Activated CD8-positive, alpha-beta T cell treated with anti-CD3 and anti-CD28 coated beads, Interleukin-2, amount 10 ng/mL, durations not matched to agents 7 days and 5 days (primary cell): Measurements from ENCODE around the gene TRNP1. TPM values are rescaled to one million over a fixed set of nuclear protein-coding genes. Genes with fewer than 3 reads are reported as not detected.
"Not testable (repeated sequence)": the region's sequence is repeated elsewhere in the genome, so short reads cannot be mapped to it uniquely, and the experiment has no call there.

Source experiments
- ATAC-seq: fragments of 150-1000 bp; cut with Tn5 transposase; one replicate; pipeline ENCODE4 v1.10.0; 2021; ENCODE audit warnings: moderate library complexity
- CTCF ChIA-PET: fragments of 350-600 bp; sonication (Branson Sonifier 250); formaldehyde crosslinking; loops from one replicate; lab custom pipeline; 2021; ENCODE audit warnings: antibody characterized with exemption; lab: Charles Lee
- POLR2A ChIA-PET: fragments of 350-600 bp; sonication (Branson Sonifier 250); formaldehyde crosslinking; loops from one replicate; lab custom pipeline; 2021; ENCODE audit warnings: antibody characterized with exemption; lab: Charles Lee
- DNase-seq: peaks from one replicate; pipeline ENCODE4 v3.0.0-alpha.2; 2020
- H3K27ac Mint-ChIP-seq: one replicate; pipeline ENCODE4 v1.8.0; 2021; ENCODE audit warnings: mild to moderate bottlenecking, mixed read lengths
- H3K27me3 Mint-ChIP-seq: one replicate; pipeline ENCODE4 v1.8.0; 2021; ENCODE audit warnings: low read depth, mixed read lengths
- H3K36me3 Mint-ChIP-seq: one replicate; pipeline ENCODE4 v1.8.0; 2021; ENCODE audit warnings: low read depth, mixed read lengths
- H3K4me1 Mint-ChIP-seq: one replicate; pipeline ENCODE4 v1.8.0; 2021; ENCODE audit warnings: low read depth, mixed read lengths
- H3K4me3 Mint-ChIP-seq: one replicate; pipeline ENCODE4 v1.8.0; 2021; ENCODE audit warnings: mild to moderate bottlenecking, mixed read lengths
- H3K9me3 Mint-ChIP-seq: one replicate; pipeline ENCODE4 v1.8.0; 2022; ENCODE audit warnings: mixed read lengths; ENCODE audit not compliant: insufficient read depth
- total RNA-seq, 2 experiments: library from RNA; stranded (reverse); gene quantifications; one replicate each; pipeline ENCODE4 v1.2.3, GENCODE V29; 2021

TRNP1 gene, protein sequence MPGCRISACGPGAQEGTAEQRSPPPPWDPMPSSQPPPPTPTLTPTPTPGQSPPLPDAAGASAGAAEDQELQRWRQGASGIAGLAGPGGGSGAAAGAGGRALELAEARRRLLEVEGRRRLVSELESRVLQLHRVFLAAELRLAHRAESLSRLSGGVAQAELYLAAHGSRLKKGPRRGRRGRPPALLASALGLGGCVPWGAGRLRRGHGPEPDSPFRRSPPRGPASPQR
- not detected for total RNA-seq

GRCh38 chr1:26993237-26994019 is at the start of gene TRNP1:
TSS of gene TRNP1 (plus strand) at chr1:26993692. CDS start at chr1:26993787, 95 bp downstream.
- peaks cover 19% of the 10 kb centered on the region for H3K4me1 Mint-ChIP-seq
- H3K36me3 Mint-ChIP-seq: no peaks in the 10 kb centered on the region
- ChIA-PET CTCF (interaction anchor here (0.6 to 6.4 kb wide), 5 partner anchors 15 to 115 kb away, joined by 3 to 66 read pairs (median 4); no protein-coding TSS in a partner anchor), POLR2A (no interaction called here)
- H3K27me3 Mint-ChIP-seq: peaks cover 60% of the 10 kb centered on the region
- ATAC-seq: peak; percentile 63
- peak within 1 kb of the TSS; percentile 68 for H3K4me3 Mint-ChIP-seq
- H3K9me3 Mint-ChIP-seq: no peaks in the 10 kb centered on the region
- H3K27ac Mint-ChIP-seq: no peak within 1 kb of the TSS
- DNase-seq: peak; percentile 67

DNA sequence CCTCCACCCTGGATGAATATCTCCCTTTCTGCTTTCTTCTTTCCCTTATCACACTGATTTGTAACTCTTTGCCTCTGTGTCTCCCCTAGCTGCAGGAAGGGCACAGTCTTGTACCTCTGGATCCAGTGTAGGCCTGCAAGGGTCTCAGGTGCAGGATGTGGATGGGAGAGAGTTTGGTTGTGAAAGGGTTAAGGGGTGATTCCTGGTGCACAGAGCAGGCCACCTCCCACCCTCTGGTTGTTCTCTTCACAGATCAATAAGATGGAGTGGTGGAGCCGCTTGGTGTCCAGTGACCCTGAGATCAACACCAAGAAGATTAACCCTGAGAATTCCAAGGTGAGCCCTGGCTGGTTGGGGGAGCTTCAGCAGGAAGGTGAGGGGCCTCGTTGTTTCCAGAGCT is 48.4 kb upstream of the TRNP1 start:
- CTCF ChIA-PET: no interaction called here
- Mint-ChIP-seq H3K27ac (no peak overlapping the region), H3K4me3 (no peak overlapping the region), H3K36me3 (peaks cover 43% of the 10 kb centered on the region), H3K4me1 (no peaks in the 10 kb centered on the region), H3K27me3 (no peaks in the 10 kb centered on the region), H3K9me3 (no peaks in the 10 kb centered on the region)
- DNase-seq (no peak), ATAC-seq (no peak)
- POLR2A ChIA-PET: no interaction called here

- no peak for ATAC-seq
- POLR2A ChIA-PET: no interaction called here
- no peak for DNase-seq
- Mint-ChIP-seq H3K4me1 (no peaks in the 10 kb centered on the region), H3K36me3 (peaks cover 43% of the 10 kb centered on the region), H3K27ac (no peak overlapping the region), H3K9me3 (no peaks in the 10 kb centered on the region), H3K27me3 (no peaks in the 10 kb centered on the region), H3K4me3 (no peak overlapping the region)
- CTCF ChIA-PET: no interaction called here
These were observed 47.8 kb upstream of the TRNP1 start for GRCh38 chr1:26945728-26946127.

- ATAC-seq (no peak), DNase-seq (no peak)
- POLR2A ChIA-PET: no interaction called here
- Mint-ChIP-seq H3K27me3 (no peaks in the 10 kb centered on the region), H3K9me3 (no peaks in the 10 kb centered on the region), H3K27ac (no peak overlapping the region), H3K4me1 (no peaks in the 10 kb centered on the region), H3K4me3 (no peak overlapping the region), H3K36me3 (peaks cover 41% of the 10 kb centered on the region)
- CTCF ChIA-PET: no interaction called here
These were observed 47.2 kb upstream of the TRNP1 start for GRCh38 chr1:26946270-26946669.

GRCh38 chr1:26948725-26949057 is 44.8 kb upstream of the TRNP1 start:
- POLR2A ChIA-PET, H3K4me1 Mint-ChIP-seq, CTCF ChIA-PET, DNase-seq, ATAC-seq, H3K27ac Mint-ChIP-seq, H3K27me3 Mint-ChIP-seq, H3K4me3 Mint-ChIP-seq, H3K9me3 Mint-ChIP-seq: not testable (repeated sequence)
- peaks cover 24% of the 10 kb centered on the region for H3K36me3 Mint-ChIP-seq

DNA sequence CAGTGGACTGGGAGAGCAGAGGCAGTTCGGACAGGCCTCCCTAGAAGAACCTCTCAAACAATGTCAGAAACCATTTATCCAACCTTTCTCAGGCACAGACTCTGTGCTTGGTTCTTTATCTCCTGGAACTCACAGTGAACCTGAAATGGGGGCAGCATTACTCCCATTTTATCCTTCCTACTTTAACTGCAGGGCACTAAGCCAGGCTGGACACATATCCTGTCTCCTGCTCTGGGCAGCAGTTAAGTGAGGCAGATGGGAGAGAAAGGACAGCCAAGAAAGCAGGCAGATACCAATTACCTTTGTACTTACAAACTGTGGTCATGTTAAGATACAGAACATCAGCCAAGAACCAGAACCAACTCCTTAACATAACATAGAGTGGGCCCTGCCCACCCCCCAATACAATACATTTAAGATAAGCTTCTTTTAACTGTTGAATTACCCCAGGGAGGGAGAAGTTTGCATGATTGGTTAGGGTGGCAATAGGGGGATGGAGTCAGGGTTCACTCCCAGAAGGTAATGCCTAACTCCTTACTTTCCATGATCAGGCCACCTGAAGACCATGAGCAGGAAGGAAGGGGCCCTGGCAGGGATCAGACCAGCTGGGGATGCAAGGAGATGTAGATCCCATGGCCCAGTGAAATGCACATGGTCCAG is 44.1 kb upstream of the TRNP1 start:
- DNase-seq (no peak), ATAC-seq (no peak)
- ChIA-PET POLR2A (no interaction called here), CTCF (no interaction called here)
- H3K4me1 Mint-ChIP-seq: no peaks in the 10 kb centered on the region
- no peak overlapping the region for H3K27ac Mint-ChIP-seq
- H3K36me3 Mint-ChIP-seq: peaks cover 24% of the 10 kb centered on the region
- H3K4me3 Mint-ChIP-seq: no peak overlapping the region
- no peaks in the 10 kb centered on the region for H3K9me3 Mint-ChIP-seq
- no peaks in the 10 kb centered on the region for H3K27me3 Mint-ChIP-seq

DNA sequence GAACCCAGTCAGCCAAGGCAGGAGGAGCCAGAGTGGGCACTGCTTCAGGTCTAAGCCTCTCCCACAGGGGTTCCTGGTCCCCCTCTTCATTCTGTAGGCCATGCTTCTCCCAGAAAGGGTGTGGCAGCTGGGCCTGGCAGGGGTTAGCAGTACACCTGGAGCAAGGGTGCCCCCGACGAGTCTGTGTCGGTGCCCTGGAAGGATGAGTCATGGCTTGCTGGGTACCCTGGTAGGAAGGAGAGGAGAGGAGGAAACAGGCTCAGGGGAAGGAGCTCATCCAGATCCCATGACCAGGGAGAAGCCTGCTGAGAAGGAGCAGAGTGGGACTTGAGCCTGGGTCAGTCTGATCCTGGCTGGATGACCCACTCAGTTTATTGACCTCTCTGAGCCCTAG is 43.6 kb upstream of the TRNP1 start:
- Mint-ChIP-seq H3K27ac (no peak overlapping the region), H3K27me3 (no peaks in the 10 kb centered on the region), H3K9me3 (no peaks in the 10 kb centered on the region), H3K4me1 (no peaks in the 10 kb centered on the region), H3K36me3 (peaks cover 21% of the 10 kb centered on the region), H3K4me3 (no peak overlapping the region)
- ATAC-seq: no peak
- CTCF ChIA-PET: no interaction called here
- DNase-seq: no peak
- POLR2A ChIA-PET: no interaction called here

- DNase-seq (no peak), ATAC-seq (peak; percentile 16)
- CTCF ChIA-PET: no interaction called here
- Mint-ChIP-seq H3K36me3 (peaks cover 15% of the 10 kb centered on the region), H3K9me3 (no peaks in the 10 kb centered on the region), H3K4me3 (no peak overlapping the region), H3K27me3 (peaks cover 3% of the 10 kb centered on the region), H3K4me1 (no peaks in the 10 kb centered on the region), H3K27ac (no peak overlapping the region)
- POLR2A ChIA-PET: no interaction called here
These were observed 42.9 kb upstream of the TRNP1 start for GRCh38 chr1:26950602-26951001.

GRCh38 chr1:26951216-26951615 is 42.3 kb upstream of the TRNP1 start:
- no peaks in the 10 kb centered on the region for H3K4me1 Mint-ChIP-seq
- H3K27ac Mint-ChIP-seq: no peak overlapping the region
- H3K4me3 Mint-ChIP-seq: no peak overlapping the region
- DNase-seq (no peak), ATAC-seq (no peak)
- ChIA-PET CTCF (no interaction called here), POLR2A (no interaction called here)
- peaks cover 9% of the 10 kb centered on the region for H3K36me3 Mint-ChIP-seq
- no peaks in the 10 kb centered on the region for H3K9me3 Mint-ChIP-seq
- peaks cover 3% of the 10 kb centered on the region for H3K27me3 Mint-ChIP-seq

GRCh38 chr1:26951821-26952497 is 41.5 kb upstream of the TRNP1 start:
- DNase-seq (no peak), ATAC-seq (no peak)
- peaks cover 3% of the 10 kb centered on the region for H3K36me3 Mint-ChIP-seq
- H3K4me1 Mint-ChIP-seq: no peaks in the 10 kb centered on the region
- CTCF ChIA-PET: no interaction called here
- H3K27me3 Mint-ChIP-seq: peaks cover 3% of the 10 kb centered on the region
- no peaks in the 10 kb centered on the region for H3K9me3 Mint-ChIP-seq
- POLR2A ChIA-PET: interaction anchor here (0.5 kb wide), 1 partner anchor 8 kb away, joined by 3 read pairs; no protein-coding TSS in a partner anchor
- no peak overlapping the region for H3K4me3 Mint-ChIP-seq
- no peak overlapping the region for H3K27ac Mint-ChIP-seq

- CTCF ChIA-PET: no interaction called here
- POLR2A ChIA-PET: no interaction called here
- Mint-ChIP-seq H3K4me3 (no peak overlapping the region), H3K27me3 (peaks cover 10% of the 10 kb centered on the region), H3K4me1 (no peaks in the 10 kb centered on the region), H3K9me3 (no peaks in the 10 kb centered on the region), H3K27ac (no peak overlapping the region), H3K36me3 (no peaks in the 10 kb centered on the region)
- DNase-seq: no peak
- ATAC-seq: no peak
These were observed 40.1 kb upstream of the TRNP1 start for GRCh38 chr1:26953374-26953773.
